Stimulated activated CD8-positive, alpha-beta memory T cell treated with anti-CD3 and anti-CD28 coated beads, Interleukin-12 subunit alpha, Interleukin-12 subunit beta, amount 100 ng/mL, for 4 hours (primary cell): ENCODE data around the gene LILRA5.
"Not testable (repeated sequence)": the region's sequence is repeated elsewhere in the genome, so short reads cannot be mapped to it uniquely, and the experiment has no call there.

Source experiments
- DNase-seq: peaks from one replicate; pipeline ENCODE4 v3.0.0-alpha.2; 2020; ENCODE audit warnings: low read depth

The LILRA5 gene

GRCh38 chr19:54302257-54302656 is 10.7 kb downstream of the LILRA5 start:
- DNase-seq, result no peak

DNA sequence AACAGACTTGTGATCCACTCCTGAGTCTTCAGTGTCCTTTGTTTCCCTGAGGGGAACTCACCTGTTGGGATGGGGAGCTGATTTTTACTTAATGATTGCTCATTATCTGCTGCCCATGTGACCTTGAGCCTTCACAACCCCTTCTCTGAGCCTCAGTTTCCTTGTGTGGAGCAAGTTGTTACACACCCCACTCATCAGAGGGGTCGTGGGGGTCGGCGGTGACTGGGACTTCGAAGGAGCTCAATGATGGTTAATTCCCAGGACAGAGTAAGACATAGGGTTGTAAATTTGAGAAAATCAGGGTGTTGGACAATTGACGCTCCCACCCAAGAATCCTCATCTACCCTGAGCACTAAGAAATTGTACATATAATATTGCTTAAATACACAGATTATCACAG is 13.5 kb downstream of the LILRA5 start:
- no peak for DNase-seq

- DNase-seq, result no peak
Measured at GRCh38 chr19:54299126-54299498, 13.9 kb downstream of the LILRA5 start.

DNA sequence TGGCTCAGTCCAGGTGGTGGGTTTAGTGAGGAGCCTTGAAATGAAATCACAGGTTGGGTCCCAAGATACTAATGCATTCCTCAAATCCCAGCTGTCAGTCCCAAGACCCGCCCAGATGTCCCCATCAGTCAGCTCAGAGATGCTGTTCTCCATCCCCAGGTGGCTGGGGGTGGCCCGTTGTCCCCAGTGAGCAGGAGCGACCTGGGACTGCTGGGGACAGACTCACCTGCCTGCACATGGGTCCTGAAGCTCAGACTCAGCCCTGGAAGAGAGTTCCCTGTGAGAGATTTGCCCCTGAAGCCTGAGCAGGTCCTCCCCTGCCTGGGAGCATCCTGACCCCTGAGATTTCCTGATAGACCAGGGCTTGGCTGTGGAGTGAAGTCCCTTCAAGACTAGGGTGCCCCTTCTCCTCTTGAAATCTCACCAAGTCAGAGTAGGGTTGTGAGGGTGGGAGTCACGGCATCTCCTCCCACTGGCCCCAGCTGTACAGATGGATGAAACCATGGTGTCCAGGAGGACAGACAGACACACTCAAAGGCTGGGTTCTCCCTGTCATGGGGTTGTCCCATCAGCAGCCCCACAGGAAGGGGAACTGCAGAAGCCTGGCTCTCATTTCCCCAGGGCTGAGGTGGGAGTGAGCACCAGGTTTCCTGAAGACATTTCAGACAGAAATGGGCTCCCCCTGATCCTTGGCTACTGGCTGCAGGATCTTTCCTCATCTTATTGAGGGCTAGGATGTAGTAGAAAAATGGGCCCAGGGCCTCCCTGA is 14.4 kb downstream of the LILRA5 start:
- DNase-seq, result no peak

DNA sequence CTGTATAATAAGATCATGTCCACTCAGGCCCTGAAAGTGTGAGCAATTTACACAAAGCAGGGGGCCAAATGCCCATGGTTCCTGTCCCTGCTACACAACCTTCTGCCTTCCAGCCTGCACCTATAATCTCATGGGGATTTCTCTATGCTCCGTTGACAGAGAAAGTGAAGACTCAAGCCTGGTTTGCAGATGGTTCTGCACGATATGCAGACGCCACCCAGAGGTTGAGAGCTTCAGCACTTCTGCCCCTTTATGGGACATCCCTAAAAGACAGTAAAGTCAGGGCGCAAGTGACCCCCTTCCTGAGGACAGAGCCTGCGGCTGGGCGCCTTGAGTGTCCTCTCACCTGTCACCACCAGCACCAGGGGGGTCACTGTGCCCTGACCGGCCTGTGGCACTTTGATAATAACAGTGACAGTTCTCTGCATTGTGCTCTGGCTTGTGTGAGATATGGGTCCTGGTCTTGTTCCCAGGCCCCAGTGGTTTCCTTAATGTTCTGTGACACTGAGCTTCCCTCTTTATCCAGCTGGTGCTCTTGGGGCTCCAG is 15.1 kb downstream of the LILRA5 start:
- no peak for DNase-seq

DNA sequence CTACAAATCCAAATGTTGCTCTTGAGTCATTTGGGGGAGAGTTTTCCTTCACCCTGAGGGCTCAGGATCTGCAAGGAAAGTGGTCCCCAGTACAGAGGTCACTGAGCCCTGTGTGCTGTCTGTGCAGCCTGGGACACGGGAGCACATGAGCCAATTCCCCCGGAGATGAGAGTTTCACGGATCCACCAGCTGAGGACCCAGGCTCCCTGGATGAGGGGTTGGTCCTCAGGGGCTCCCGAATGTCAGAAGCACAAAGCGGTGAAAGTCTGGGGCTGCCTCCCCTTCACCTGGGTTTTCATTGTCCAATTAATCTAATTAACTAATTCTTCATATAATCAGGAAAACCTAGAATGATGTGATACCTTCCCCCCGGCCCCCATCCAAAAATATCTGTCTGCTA is 18.4 kb downstream of the LILRA5 start:
- no peak for DNase-seq

- not testable (repeated sequence) for DNase-seq
Measured at GRCh38 chr19:54289160-54289559, 23.8 kb downstream of the LILRA5 start.

DNA sequence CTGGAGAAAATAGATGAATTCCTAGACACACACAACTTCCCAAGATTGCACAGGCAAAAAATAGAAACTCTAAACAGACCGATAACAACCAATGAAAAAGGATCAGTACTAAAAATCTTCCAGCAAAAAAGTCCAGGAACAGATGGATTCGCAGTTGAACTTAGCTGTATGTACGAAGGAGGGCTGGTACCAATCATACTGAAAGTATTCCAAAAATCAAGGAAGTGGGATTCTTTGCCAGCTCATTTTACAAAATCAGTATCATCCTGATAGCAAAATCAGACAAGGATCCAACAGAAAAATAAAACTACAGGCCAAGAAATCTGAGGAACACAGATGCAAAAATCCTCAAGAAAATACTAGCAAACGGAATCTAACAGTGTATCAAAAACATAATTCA is 25.5 kb downstream of the LILRA5 start:
- no peak for DNase-seq

GRCh38 chr19:54286283-54286682 is 26.7 kb downstream of the LILRA5 start:
- not testable (repeated sequence) for DNase-seq

DNA sequence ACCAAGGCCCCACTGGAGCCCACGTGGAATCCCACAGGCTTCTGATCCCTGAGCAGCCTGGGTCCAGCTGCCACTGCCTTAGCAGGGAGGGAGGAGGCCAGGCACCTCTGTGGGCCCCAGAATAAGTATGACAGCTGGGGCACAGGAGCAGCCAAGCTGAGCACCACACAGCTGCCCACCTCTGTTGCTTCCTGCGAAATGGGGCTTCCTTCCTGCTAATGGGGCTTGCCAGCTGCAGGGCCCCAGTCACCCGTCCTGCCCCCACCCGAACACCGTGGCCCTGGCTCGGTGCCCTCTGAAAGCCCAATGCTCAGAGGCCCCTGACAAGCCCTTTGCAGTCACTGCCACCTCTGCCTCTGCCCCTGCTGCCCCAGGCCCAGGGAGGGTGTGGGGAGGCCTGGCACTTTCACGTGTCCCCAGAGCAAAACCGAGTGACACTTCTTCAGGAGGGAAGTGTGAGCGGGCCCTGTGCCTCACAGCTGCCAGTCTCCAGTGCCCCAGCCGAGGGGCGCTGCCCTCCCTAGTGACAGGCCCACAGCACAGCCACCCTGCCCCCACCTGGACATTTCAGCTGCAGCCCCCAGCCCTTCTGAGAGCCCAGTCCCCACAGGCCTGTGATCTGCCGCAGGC is 27.4 kb downstream of the LILRA5 start:
- DNase-seq, result not testable (repeated sequence)

- DNase-seq, result no peak
Measured at GRCh38 chr19:54282686-54283470, 30.1 kb downstream of the LILRA5 start.

- DNase-seq, result not testable (repeated sequence)
Measured at GRCh38 chr19:54281729-54282075, 31.3 kb downstream of the LILRA5 start.

DNA sequence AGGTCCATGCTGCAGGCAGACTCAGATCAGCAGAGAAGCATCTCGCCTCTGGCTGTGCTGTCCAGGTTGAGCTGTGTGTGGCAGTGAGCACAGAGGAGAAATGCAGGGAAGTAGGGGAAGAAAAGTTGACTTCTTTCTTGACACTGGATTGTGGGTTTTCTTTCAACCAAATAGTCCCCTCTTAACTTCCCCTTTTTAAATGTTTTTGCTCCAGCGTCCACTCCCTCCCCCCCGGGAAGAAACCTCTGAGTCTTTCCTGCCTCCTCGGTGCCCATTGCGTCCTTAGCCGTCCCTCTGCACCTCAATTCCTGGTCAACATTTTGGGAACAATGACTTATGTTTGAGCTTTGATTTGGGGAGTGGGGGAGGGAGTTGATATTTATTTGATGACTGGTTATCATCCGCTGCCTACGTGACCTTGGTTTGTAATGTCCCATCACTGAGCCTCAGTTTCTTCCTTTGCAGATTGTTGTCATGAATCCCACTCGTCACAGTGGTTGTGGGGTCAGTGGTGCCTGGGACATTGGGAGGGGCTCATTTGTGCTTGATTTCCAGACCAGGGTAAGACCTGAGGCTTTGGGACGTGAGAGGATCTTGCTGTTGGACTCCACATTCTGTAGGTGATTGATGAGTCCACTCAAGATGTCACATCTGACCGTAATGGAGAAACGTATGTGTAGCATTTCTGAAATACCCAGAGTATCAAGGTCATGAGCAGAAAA is 31.8 kb downstream of the LILRA5 start, which contains the start of gene LILRB2:
Gene LILRB2, minus strand, starts transcription at position 104 of the 722 bp plus-strand sequence. CDS start 614 bp downstream, outside the sequence.
- DNase-seq, result no peak

- DNase-seq, result not testable (repeated sequence)
Measured at GRCh38 chr19:54280441-54280840, 32.5 kb downstream of the LILRA5 start.

- DNase-seq, result not testable (repeated sequence)
Measured at GRCh38 chr19:54280025-54280424, 32.9 kb downstream of the LILRA5 start.

GRCh38 chr19:54279406-54279962 is 33.5 kb downstream of the LILRA5 start:
- DNase-seq, result no peak

- DNase-seq, result not testable (repeated sequence)
Measured at GRCh38 chr19:54278571-54279195, 34.3 kb downstream of the LILRA5 start.

- DNase-seq, result not testable (repeated sequence)
Measured at GRCh38 chr19:54278056-54278455, 34.9 kb downstream of the LILRA5 start.

- not testable (repeated sequence) for DNase-seq
Measured at GRCh38 chr19:54277111-54277615, 35.8 kb downstream of the LILRA5 start.

GRCh38 chr19:54275951-54276350 is 37.0 kb downstream of the LILRA5 start:
- no peak for DNase-seq

GRCh38 chr19:54274516-54274915 is 38.5 kb downstream of the LILRA5 start:
- not testable (repeated sequence) for DNase-seq
